K562 (cell line): Measurements from ENCODE around the gene COX10. TPM values are rescaled to one million over a fixed set of nuclear protein-coding genes. Genes with fewer than 3 reads are reported as not detected.

Experiments
- ARID1B ChIP-seq: fragments of 450-650 bp; IDR thresholded peaks from 2 replicates; pipeline ENCODE4 v1.6.1; 2016; ENCODE audit warnings: antibody characterized with exemption, mild to moderate bottlenecking, inconsistent platforms
- FOXA1 ChIP-seq: fragments of 450-650 bp; IDR thresholded peaks from 2 replicates; pipeline ENCODE4 v1.6.1; 2016; ENCODE audit warnings: mild to moderate bottlenecking, borderline replicate concordance
- MAFK ChIP-seq: IDR thresholded peaks from 2 replicates; pipeline ENCODE4 v1.6.1; 2011; ENCODE audit warnings: low read length, improper control_type of control experiment
- NBN ChIP-seq: fragments of 450-650 bp; IDR thresholded peaks from 2 replicates; pipeline ENCODE4 v1.6.1; 2016; ENCODE audit warnings: low read depth, mild to moderate bottlenecking
- POLR2H ChIP-seq: IDR thresholded peaks from 2 replicates; pipeline ENCODE4 v1.6.1; 2016; ENCODE audit warnings: missing genetic modification characterization, low read depth, mild to moderate bottlenecking, control low read depth, missing compliant biosample characterization, moderate library complexity
- ZNF324 ChIP-seq: fragments of 250-450 bp; sonication (Bioruptor Pico); IDR thresholded peaks from 2 replicates; pipeline ENCODE4 v1.4.0; 2020; ENCODE audit warnings: mild to moderate bottlenecking
- polyA plus RNA-seq, 8 experiments: library from polyadenylated mRNA; depleted of rRNA in 4 of 8; stranded (reverse) in 5 of 8; unstranded in 3 of 8; fragments of >200 nt; fragmentation: Nextera tagmentation in 2 of 8; fragmentation: Illumina TruSeq in 1 of 8; extraction: Ambion mirVana in 2 of 8; extraction: Trizol in 1 of 8; gene quantifications; 2 replicates each; pipeline versions ENCODE4 v1.2.1 to v1.2.3, GENCODE V29; 2011 to 2014; ENCODE audit warnings: inconsistent platforms in 1 of 8, missing spikeins in 1 of 8
- total RNA-seq, 7 experiments: library from RNA; depleted of rRNA in 6 of 7; stranded (reverse); fragments of >200 nt in 6 of 7; fragmentation: Illumina TruSeq in 2 of 7; extraction: Trizol in 2 of 7; gene quantifications; 2 replicates each; pipeline versions ENCODE4 v1.2.1 to v1.2.3, GENCODE V29; 2011 to 2021; ENCODE audit warnings: low replicate concordance in 1 of 7
- TF ChIP-seq, protein P1 (sequence below), 2 experiments: IDR thresholded peaks in 1 of 2; conservative IDR thresholded peaks in 1 of 2; 2 replicates each; pipeline ENCODE4 v1.6.1; 2016; ENCODE audit warnings: low read depth in 2 of 2, mild to moderate bottlenecking in 1 of 2, missing compliant biosample characterization in 1 of 2, missing genetic modification characterization in 1 of 2, moderate library complexity in 1 of 2
- TF ChIP-seq, protein P2 (sequence below): fragments of 450-650 bp; IDR thresholded peaks from 2 replicates; pipeline ENCODE4 v1.6.1; 2016

COX10 gene
- total and polyA plus RNA-seq, 9 of the 15 experiments (the other 6 are each of a cell fraction or from before 2014, with no cell fraction given): 10.3 to 26.4 (median 17.8) TPM

DNA sequence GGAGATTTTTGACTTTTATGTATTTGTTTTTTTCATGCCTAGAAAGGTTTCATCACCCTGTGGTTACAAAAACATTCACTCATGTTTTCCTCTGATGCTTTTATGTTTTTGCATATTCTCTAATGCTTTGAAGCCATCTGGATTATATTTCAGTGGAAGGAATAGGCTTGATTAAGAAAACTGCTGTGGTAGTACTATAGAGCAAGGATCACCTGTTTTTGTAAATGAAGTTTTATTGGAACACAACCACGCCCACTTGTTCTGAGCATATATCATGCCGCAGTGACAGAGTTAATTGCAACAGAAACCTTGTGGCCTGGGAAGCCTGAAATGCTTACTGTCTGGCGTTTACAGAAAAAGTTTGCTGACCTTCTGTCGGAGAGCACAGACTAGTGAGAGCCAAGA lies 11.5 kb downstream of the COX10 start (continued):
- TF ChIP-seq POLR2H (no peak), MAFK (no peak), NBN (no peak), FOXA1 (no peak), ZNF324 (no peak), ARID1B (no peak)
- TF ChIP-seq, protein P1, sequence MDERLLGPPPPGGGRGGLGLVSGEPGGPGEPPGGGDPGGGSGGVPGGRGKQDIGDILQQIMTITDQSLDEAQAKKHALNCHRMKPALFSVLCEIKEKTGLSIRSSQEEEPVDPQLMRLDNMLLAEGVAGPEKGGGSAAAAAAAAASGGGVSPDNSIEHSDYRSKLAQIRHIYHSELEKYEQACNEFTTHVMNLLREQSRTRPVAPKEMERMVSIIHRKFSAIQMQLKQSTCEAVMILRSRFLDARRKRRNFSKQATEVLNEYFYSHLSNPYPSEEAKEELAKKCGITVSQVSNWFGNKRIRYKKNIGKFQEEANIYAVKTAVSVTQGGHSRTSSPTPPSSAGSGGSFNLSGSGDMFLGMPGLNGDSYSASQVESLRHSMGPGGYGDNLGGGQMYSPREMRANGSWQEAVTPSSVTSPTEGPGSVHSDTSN (CRISPR knock-in tag; IDR thresholded peaks at IDR 0.05; ENCODE audit: low read depth): no peak
- TF ChIP-seq, protein P1 (tag; conservative IDR thresholded peaks at IDR 0.05; ENCODE audit: low read depth): peak; percentile 85
- TF ChIP-seq, protein P2, sequence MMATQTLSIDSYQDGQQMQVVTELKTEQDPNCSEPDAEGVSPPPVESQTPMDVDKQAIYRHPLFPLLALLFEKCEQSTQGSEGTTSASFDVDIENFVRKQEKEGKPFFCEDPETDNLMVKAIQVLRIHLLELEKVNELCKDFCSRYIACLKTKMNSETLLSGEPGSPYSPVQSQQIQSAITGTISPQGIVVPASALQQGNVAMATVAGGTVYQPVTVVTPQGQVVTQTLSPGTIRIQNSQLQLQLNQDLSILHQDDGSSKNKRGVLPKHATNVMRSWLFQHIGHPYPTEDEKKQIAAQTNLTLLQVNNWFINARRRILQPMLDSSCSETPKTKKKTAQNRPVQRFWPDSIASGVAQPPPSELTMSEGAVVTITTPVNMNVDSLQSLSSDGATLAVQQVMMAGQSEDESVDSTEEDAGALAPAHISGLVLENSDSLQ: peak; percentile 86
